ENCODE measurements around the gene THAP7.

GRCh38 chr22:20996598-20997535 lies 5.1 kb downstream of the THAP7 start:
- TF ChIP-seq POLR2AphosphoS5 (IDR thresholded peaks at IDR 0.05; ENCODE audit: low read depth, low read length): no peak
- TF ChIP-seq REST (IDR thresholded peaks at IDR 0.05; ENCODE audit: insufficient read depth in 1 of 2, low read depth in 2 of 2, low read length in 2 of 2): no peak

Measured in PFSK-1 (cell line).